GM23248 (cell line): ENCODE measurements around the gene FAM43A.

Experiments
- EZH2 ChIP-seq: fragments of 200-600 bp; sonication (generic); IDR thresholded peaks from 2 replicates; pipeline ENCODE4 v1.6.1; 2018; ENCODE audit warnings: antibody characterized with exemption, mild to moderate bottlenecking; ENCODE audit not compliant: insufficient read depth, poor library complexity, severe bottlenecking
- EZH2phosphoT487 ChIP-seq: fragments of 200-600 bp; sonication (generic); IDR thresholded peaks from 2 replicates; pipeline ENCODE4 v1.6.1; 2018; ENCODE audit warnings: antibody characterized with exemption, moderate library complexity, mild to moderate bottlenecking, low read depth; ENCODE audit not compliant: insufficient read depth

GRCh38 chr3:194732617-194733016 lies 46.9 kb downstream of the FAM43A start:
- TF ChIP-seq EZH2phosphoT487, result no peak
- no peak for TF ChIP-seq EZH2
